Kidney epithelial cell (primary cell): ENCODE measurements around the gene USP31. TPM values are rescaled to one million over a fixed set of nuclear protein-coding genes. Genes with fewer than 3 reads are reported as not detected.

Experiments used
- DNase-seq: peaks from one replicate; pipeline ENCODE4 v3.0.0-alpha.2; 2010; ENCODE audit warnings: low read depth
- H3K27me3 ChIP-seq: 2 replicates; pipeline ENCODE4 v1.6.0; 2011; ENCODE audit warnings: low read length; ENCODE audit not compliant: control insufficient read depth, insufficient read depth
- H3K36me3 ChIP-seq: 2 replicates; pipeline ENCODE4 v1.5.1; 2011; ENCODE audit warnings: low read length; ENCODE audit not compliant: control insufficient read depth, insufficient read depth
- H3K4me3 ChIP-seq: 2 replicates; pipeline ENCODE4 v1.5.1; 2011; ENCODE audit warnings: low read depth, mild to moderate bottlenecking, control low read depth, low read length
- CTCF ChIP-seq: IDR thresholded peaks from 2 replicates; pipeline ENCODE4 v1.5.1; 2011; ENCODE audit warnings: mild to moderate bottlenecking, moderate library complexity, low read length, control low read depth, inconsistent platforms; ENCODE audit not compliant: insufficient read depth, poor library complexity, severe bottlenecking
- total RNA-seq: library from RNA; depleted of rRNA; stranded (reverse); fragments of >200 nt; gene quantifications from 2 replicates; pipeline ENCODE4 v1.2.3, GENCODE V29; 2015

The USP31 gene, protein sequence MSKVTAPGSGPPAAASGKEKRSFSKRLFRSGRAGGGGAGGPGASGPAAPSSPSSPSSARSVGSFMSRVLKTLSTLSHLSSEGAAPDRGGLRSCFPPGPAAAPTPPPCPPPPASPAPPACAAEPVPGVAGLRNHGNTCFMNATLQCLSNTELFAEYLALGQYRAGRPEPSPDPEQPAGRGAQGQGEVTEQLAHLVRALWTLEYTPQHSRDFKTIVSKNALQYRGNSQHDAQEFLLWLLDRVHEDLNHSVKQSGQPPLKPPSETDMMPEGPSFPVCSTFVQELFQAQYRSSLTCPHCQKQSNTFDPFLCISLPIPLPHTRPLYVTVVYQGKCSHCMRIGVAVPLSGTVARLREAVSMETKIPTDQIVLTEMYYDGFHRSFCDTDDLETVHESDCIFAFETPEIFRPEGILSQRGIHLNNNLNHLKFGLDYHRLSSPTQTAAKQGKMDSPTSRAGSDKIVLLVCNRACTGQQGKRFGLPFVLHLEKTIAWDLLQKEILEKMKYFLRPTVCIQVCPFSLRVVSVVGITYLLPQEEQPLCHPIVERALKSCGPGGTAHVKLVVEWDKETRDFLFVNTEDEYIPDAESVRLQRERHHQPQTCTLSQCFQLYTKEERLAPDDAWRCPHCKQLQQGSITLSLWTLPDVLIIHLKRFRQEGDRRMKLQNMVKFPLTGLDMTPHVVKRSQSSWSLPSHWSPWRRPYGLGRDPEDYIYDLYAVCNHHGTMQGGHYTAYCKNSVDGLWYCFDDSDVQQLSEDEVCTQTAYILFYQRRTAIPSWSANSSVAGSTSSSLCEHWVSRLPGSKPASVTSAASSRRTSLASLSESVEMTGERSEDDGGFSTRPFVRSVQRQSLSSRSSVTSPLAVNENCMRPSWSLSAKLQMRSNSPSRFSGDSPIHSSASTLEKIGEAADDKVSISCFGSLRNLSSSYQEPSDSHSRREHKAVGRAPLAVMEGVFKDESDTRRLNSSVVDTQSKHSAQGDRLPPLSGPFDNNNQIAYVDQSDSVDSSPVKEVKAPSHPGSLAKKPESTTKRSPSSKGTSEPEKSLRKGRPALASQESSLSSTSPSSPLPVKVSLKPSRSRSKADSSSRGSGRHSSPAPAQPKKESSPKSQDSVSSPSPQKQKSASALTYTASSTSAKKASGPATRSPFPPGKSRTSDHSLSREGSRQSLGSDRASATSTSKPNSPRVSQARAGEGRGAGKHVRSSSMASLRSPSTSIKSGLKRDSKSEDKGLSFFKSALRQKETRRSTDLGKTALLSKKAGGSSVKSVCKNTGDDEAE (N-terminal part only)
- 15.1 and 16.1 TPM in 2 replicates for total RNA-seq

DNA sequence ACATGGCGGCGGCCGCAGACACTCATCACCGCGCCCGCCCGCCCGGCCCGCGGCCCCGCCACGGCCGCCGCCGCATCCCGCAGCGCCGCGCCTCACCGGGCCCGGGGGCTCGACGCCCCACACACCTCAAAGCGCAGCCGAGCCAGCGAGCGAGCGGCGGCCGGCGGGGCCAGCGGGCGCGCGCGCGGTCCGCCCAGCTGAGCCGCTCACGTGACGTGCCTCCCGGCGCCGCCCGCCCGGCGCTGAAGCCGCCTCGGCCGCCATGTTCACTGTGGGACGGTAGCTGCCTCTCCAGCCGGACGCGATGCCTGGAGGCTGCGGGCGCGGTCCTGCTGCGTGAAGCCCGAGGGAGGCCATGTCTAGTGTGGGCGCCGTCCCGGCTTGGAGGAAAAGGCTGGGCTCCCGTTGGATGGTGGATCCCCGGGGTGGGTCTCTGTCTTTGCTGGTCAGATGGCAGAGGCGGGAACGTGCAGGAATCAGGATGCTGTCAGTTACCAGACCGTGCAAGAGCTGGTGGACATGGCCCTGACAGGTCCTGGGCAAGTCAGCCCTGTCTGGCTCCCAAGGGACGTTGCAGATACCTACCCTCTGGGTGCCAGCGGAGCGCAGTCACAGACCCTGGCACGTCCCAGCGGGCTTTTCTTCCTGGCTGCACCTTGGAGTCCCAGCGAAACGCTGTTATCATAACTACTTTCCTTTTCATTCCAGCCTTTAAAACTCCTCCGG lies at the start of gene USP31:
TSS of gene USP31 (minus strand) at position 186 of the 726 bp plus-strand sequence. CDS start at position 4, 182 bp downstream.
- Histone ChIP-seq H3K27me3 (no peaks in the 10 kb centered on the region), H3K4me3 (peak within 1 kb of the TSS; percentile 56), H3K36me3 (no peaks in the 10 kb centered on the region)
- TF ChIP-seq CTCF = no peak
- peak; percentile 81 for DNase-seq

- no peak for TF ChIP-seq CTCF
- DNase-seq = no peak
- Histone ChIP-seq H3K27me3 (no peaks in the 10 kb centered on the region), H3K4me3 (no peak overlapping the region), H3K36me3 (no peaks in the 10 kb centered on the region)
These were observed 47.3 kb upstream of the USP31 start for GRCh38 chr16:23196539-23196938.

DNA sequence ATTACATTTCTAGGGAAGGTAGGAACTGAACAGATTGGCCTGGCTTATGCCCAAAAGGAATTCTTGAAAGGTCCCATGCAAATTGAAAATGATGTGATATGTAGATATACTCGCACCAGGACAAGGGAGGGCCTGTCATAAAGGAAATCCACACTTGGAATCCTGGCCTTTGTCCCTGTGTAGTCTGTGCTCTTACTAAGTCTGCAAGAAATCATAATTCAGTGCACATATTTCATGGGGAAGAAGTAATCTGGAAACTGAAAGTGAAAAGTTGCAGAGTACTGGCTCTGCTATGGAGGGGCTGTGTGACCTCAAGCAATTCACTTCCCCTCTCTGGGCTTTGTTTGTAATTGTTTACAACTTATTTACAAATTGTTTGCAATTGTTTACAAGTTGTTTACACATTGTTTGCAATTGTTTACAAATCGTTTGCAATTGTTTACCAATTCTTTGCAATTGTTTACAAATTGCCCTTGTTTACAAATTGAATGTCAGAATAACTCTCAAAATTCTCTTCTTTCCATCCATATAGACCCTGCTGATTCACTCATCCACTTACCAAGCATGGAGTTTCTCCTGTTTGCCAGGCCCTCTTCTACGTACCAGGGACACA lies 46.2 kb upstream of the USP31 start:
- no peak for TF ChIP-seq CTCF
- Histone ChIP-seq H3K27me3 (no peaks in the 10 kb centered on the region), H3K36me3 (no peaks in the 10 kb centered on the region), H3K4me3 (no peak overlapping the region)
- no peak for DNase-seq

DNA sequence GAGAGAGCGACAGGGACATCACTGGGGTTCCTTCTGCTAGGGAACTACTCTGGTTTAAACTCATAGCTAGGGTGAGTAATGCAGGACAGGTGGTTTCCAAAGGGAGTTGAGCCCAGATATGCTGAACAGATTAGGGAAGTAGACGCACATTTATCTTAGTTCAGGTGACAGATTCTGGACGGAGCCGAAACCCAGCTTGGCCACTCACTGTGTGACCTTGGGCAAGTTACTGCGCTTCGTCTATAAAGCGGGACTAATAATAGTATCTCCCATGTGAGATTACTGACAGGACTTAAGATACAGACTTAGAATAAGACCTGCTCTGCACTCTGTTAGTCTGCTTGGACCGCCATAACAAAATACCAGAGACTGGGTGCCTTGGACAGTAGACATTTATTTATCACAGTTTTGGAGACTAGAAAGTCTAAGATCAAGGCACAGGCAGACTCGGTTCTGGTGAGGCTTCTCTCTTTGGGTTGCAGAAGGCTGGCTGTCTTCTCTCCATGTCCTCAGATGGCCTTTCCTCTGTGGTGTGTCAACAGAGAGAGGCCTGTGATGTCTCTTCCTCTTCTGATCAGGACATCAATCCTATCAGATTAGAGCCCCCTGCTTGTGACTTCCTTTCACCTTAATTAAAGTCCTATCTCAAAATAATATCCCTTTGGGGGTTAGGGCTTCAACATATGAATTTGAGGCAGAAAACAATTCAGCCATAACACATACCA lies 45.4 kb upstream of the USP31 start:
- H3K4me3 ChIP-seq = no peak overlapping the region
- DNase-seq = no peak
- no peak for TF ChIP-seq CTCF
- no peaks in the 10 kb centered on the region for H3K27me3 ChIP-seq
- no peaks in the 10 kb centered on the region for H3K36me3 ChIP-seq
